SJCRH30 (cell line): Measurements from ENCODE around the gene BMP6. TPM values are rescaled to one million over a fixed set of nuclear protein-coding genes. Genes with fewer than 3 reads are reported as not detected.

Experiments used
- DNase-seq, 2 experiments: peaks; one replicate each; pipeline ENCODE4 v3.0.0-alpha.2; 2015 to 2020
- H3K27ac ChIP-seq: fragments of 250-450 bp; sonication (Bioruptor Pico); 2 replicates; pipeline ENCODE4 v1.5.1; 2020; ENCODE audit warnings: mild to moderate bottlenecking, moderate library complexity
- H3K27me3 ChIP-seq: fragments of 250-450 bp; sonication (Bioruptor Pico); 2 replicates; pipeline ENCODE4 v1.5.1; 2020; ENCODE audit warnings: mild to moderate bottlenecking, moderate library complexity
- H3K36me3 ChIP-seq: fragments of 250-450 bp; sonication (Bioruptor Pico); 2 replicates; pipeline ENCODE4 v1.5.1; 2020; ENCODE audit warnings: mild to moderate bottlenecking, moderate library complexity
- H3K4me1 ChIP-seq: fragments of 250-450 bp; sonication (Bioruptor Pico); 2 replicates; pipeline ENCODE4 v1.5.1; 2020; ENCODE audit warnings: mild to moderate bottlenecking, moderate library complexity
- H3K4me3 ChIP-seq: fragments of 250-450 bp; sonication (Bioruptor Pico); 2 replicates; pipeline ENCODE4 v1.5.1; 2020; ENCODE audit warnings: mild to moderate bottlenecking, moderate library complexity
- H3K9me3 ChIP-seq: fragments of 250-450 bp; sonication (Bioruptor Pico); replicated peaks from 2 replicates; pipeline ENCODE4 v1.5.1; 2020; ENCODE audit warnings: mild to moderate bottlenecking, moderate library complexity
- total RNA-seq: library from RNA; depleted of rRNA; stranded (reverse); fragments of >200 nt; shearing (Covaris generic); gene quantifications from 2 replicates; pipeline ENCODE4 v1.2.3, GENCODE V29; 2014; rRNA removed

Gene BMP6
- total RNA-seq, 1 experiment from 2014 or later = 2.2 TPM

- Histone ChIP-seq H3K27ac (no peak overlapping the region), H3K27me3 (no peaks in the 10 kb centered on the region), H3K9me3 (no peaks in the 10 kb centered on the region), H3K4me3 (no peak overlapping the region), H3K36me3 (no peaks in the 10 kb centered on the region), H3K4me1 (no peaks in the 10 kb centered on the region)
- no peak for DNase-seq
These were observed 195.1 kb downstream of the BMP6 start for GRCh38 chr6:7921046-7921445.

DNA sequence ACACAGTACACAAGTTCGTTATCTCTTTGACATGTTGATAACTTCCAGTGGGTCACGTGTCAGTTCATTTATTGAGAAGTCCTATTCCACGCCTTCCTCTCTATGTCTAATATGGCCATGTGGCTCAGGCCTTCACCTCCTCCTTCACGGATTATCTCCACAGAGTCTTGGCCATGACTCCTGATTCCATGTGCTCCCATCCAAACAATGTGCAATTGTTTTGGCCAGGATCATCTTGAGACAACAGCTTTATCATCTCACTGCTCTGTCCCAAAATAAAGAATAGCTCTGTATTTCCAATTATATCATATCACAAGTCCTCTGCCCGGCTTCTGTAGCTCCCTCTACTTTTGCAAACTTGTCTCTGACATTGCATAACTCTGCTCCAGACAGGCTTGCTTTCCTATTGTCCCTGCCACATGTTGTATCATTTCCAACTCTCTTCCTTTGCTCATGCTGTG lies 195.8 kb downstream of the BMP6 start:
- Histone ChIP-seq H3K27ac (no peak overlapping the region), H3K36me3 (no peaks in the 10 kb centered on the region), H3K4me3 (no peak overlapping the region), H3K9me3 (no peaks in the 10 kb centered on the region), H3K27me3 (no peaks in the 10 kb centered on the region), H3K4me1 (no peaks in the 10 kb centered on the region)
- no peak for DNase-seq

- Histone ChIP-seq H3K27me3 (no peaks in the 10 kb centered on the region), H3K4me1 (no peaks in the 10 kb centered on the region), H3K36me3 (no peaks in the 10 kb centered on the region), H3K27ac (no peak overlapping the region), H3K9me3 (no peaks in the 10 kb centered on the region), H3K4me3 (no peak overlapping the region)
- DNase-seq = no peak
These were observed 196.7 kb downstream of the BMP6 start for GRCh38 chr6:7922596-7922995.

DNA sequence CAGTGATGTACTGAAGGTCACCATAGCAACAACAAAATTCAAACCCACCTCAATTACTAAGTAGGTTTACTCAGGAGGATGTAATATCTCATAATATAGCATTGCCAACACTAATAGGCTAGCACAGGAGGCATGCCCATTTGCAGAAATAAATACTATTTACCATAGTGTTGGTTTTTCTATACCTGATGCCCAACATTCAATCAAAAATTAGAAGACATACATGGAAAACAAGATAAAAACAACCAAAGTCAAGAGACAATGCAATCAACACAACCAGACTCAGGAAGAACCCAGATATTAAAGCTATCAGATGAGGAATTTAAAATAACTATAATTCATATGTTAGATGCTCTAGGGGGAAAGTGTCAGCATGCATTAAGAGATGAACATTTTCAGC lies 199.0 kb downstream of the BMP6 start:
- DNase-seq = no peak
- Histone ChIP-seq H3K9me3 (no peaks in the 10 kb centered on the region), H3K27me3 (no peaks in the 10 kb centered on the region), H3K27ac (no peak overlapping the region), H3K4me1 (no peaks in the 10 kb centered on the region), H3K4me3 (no peak overlapping the region), H3K36me3 (no peaks in the 10 kb centered on the region)

Other genes starting within 250 kb of the BMP6 start
- gene DSP, start 184.4 kb upstream of the BMP6 start, total RNA-seq = not detected in 2 replicates
- 20.1 and 25.3 TPM in 2 replicates for gene SNRNP48, start 135.9 kb upstream of the BMP6 start, total RNA-seq
- 128 and 134 TPM in 2 replicates for gene TXNDC5, start 184.7 kb downstream of the BMP6 start, total RNA-seq